Endothelial cell of umbilical vein (primary cell): ENCODE data around the gene HHATL.

ENCODE experiments used
- CTCF ChIP-seq, 2 donors: IDR thresholded peaks; 1 replicate in 1 of 2; 2 replicates in 1 of 2; pipeline ENCODE4 v1.5.1; 2011; ENCODE audit warnings: low read length in 2 of 2, mild to moderate bottlenecking in 2 of 2, moderate library complexity in 2 of 2, control low read depth in 1 of 2, inconsistent platforms in 1 of 2, low read depth in 1 of 2; ENCODE audit not compliant: insufficient read depth in 1 of 2; ENCODE audit errors: extremely low read depth in 1 of 2
- MAX ChIP-seq: IDR thresholded peaks from 2 replicates; pipeline ENCODE4 v1.6.1; 2011; ENCODE audit not compliant: insufficient read depth, insufficient read length
- POLR2A ChIP-seq: IDR thresholded peaks from 2 replicates; pipeline ENCODE4 v1.6.1; 2012; ENCODE audit warnings: low read depth, mild to moderate bottlenecking, control low read depth, low read length

- TF ChIP-seq CTCF (IDR thresholded peaks at IDR 0.05; ENCODE audit: extremely low read depth in 1 of 2, insufficient read depth in 1 of 2, low read depth in 1 of 2, low read length in 2 of 2) (no peak), POLR2A (no peak), MAX (no peak)
Measured at GRCh38 chr3:42689421-42690014, 13.1 kb downstream of the HHATL start.
